Esophagus mucosa (tissue), 1 donor: Measurements from ENCODE around the gene ZSCAN21. TPM values are rescaled to one million over a fixed set of nuclear protein-coding genes. Genes with fewer than 3 reads are reported as not detected.
"Not testable (repeated sequence)": the region's sequence is repeated elsewhere in the genome, so short reads cannot be mapped to it uniquely, and the experiment has no call there.

ENCODE experiments used
- ATAC-seq: fragments of 200-7000 bp; cut with Tn5 transposase; one replicate; pipeline ENCODE4 v1.9.1; 2020
- total RNA-seq: library from RNA; stranded (reverse); gene quantifications from one replicate; pipeline ENCODE4 v1.2.4, GENCODE V29; 2023
- donor health status: DM: yes; HTN: yes; CAD: no.

ZSCAN21 gene
- 3.7 TPM for total RNA-seq

DNA sequence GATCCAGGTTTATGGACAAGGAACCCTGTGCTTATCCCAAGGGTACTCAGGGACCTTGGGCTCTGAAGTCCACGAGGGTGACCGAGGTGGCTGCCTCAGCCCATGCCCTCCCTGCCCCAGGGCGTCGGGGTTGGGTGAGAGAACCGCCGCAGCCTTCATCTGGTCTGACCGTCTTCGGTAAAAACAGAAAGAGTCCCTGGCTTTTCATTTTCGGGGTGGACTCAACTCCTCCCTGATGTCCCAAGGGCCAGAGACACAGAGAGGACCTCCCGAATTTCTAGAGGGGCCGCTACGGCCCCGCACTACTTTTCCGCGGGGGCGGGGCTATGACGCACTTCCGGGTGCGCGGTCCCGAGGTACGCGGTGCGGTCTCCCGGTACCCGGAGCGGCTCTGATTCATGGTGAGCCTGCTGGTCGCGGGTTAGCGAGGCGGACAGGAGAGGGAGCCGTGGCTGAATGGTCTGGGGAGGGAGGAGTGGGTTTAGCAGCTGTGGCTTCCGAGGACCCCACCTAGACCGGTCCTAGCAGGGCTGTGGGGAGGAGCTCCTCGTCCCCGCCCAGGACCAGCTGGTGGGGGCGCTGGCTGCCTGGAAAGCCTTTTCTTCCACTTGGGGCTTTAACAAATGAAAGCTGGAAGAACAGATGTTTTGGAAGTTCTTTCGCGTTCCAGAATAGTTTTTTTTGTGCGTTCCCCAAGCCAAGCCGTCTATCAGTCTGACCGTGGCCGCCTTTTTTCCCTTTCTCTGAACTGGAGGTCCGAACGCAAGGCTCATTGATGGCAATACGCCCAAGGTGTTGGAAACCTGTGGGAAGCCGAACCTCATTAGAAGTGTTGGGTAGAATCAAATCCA lies at the start of gene ZSCAN21:
Gene ZSCAN21 (plus strand): TSS at position 334 of the 851 bp plus-strand sequence. CDS start 7,233 bp downstream, outside the sequence.
- peak; percentile 91 for ATAC-seq

DNA sequence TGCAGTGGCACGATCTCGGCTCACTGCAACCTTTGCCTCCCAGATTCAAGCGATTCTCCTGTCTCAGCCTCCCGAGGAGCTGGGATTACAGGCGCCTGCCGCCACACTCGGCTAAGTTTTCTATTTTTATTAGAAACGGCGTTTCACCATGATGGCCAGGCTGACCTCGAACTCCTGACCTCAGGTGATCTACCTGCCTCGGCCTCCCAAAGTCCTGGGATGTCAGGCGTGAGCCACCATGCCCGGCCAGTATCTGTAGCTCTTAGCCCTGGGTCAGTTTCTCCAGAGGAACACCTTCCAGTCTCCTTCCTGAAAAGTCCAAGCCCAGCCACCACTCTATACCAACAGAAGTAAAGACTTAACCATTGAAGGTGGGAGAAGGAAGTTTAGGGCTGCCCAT lies 49.3 kb upstream of the ZSCAN21 start:
- ATAC-seq = no peak

DNA sequence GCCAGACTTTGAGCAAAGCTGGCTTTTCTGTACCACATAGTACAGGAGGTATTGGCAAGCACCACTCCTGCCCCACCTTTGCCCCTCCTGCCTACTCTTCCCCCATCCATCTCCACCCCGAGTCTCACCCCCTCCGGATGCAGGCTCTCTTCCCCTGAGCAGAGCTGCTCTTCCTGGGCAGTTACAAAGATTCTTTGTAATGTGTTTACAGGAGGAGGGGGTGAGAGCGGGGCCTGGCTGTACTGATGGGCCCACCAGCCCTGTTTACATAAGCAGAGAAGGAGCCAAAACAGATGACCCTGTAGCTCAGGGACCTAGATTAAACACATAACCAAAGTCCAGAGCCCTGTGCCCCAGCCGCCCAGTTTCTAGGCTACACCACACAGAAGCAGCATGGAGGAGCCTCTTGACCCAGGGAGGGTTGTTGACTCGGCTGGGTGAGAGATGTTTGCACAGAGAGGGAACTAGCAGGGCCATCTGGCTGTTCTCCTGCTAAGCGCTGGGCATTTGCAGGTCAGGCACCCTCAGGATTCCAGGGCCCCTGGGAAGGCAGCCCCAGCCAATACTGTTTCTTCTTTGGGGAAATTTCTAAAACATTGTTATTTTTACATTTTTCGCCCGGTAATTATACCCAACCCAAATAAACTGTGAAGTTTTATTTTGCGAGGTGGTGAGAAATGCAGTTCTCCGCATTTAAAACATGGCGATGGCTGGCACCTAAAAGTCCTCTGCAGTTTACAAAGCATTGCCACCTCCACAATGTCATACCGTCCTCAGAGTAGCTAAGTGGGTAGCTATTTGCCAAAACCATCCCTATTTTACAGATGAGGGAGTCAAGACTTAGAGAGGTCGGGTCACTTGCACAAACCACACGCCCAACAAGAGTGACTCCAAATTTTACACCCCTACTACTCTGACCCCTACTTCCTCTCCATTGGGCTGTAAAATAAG lies 45.6 kb upstream of the ZSCAN21 start:
- no peak for ATAC-seq

DNA sequence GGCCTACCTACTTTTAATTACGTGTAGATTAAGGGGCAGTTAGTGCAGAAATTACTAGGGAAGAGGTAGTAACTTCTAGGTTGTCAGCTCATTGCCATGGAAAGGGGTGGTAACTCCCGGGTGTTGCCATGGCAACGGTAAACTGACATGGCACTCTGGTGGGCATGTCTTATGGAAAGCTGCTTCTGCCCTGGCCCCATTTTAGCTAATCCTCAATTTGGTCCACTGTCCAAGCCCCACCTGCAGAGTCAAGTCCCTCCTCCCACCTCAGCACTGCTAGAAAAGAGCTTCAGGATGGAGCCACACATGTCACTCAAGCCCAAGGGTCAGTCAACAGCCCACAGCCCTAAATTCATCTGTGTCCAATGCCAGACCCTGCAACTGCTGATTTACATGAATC lies 41.7 kb upstream of the ZSCAN21 start:
- ATAC-seq = no peak

DNA sequence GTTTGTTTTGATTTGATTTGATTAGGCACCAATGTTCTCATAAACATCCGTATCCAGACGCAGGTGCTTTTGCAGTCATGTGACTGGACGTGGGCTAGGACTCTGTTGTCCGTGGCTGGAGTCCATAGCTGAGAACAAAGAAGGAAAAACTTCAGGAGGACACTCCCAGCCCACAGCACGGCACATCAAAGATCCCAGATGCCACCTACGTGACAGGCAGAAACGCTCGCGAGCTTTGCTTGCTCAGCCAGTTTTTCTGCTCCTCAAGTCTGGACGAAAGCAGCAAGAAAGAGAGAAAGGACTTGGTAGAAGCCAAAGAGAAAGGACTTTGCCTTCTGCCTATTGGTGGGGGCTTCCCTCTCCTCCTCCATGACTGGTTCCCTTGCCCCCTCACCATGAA lies 41.0 kb upstream of the ZSCAN21 start:
- ATAC-seq = peak; percentile 65

DNA sequence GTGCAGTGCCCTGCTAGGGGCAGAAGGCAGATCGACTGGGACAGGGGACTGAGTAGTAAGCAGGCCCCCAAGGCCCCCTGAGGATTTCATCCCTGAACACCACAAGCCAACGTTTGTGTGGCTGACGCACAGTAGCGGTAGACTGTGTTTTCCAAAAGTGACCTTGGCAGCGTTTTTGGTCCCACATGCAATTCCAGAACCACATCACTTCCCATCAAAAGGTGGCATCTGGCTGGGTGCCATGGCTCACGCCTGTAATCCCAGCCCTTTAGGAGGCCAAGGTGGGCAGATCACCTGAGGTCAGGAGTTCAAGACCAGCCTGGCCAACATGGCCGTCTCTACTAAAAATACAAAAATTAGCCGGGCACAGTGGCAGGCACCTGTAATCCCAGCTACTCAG lies 39.6 kb upstream of the ZSCAN21 start:
- ATAC-seq = not testable (repeated sequence)

DNA sequence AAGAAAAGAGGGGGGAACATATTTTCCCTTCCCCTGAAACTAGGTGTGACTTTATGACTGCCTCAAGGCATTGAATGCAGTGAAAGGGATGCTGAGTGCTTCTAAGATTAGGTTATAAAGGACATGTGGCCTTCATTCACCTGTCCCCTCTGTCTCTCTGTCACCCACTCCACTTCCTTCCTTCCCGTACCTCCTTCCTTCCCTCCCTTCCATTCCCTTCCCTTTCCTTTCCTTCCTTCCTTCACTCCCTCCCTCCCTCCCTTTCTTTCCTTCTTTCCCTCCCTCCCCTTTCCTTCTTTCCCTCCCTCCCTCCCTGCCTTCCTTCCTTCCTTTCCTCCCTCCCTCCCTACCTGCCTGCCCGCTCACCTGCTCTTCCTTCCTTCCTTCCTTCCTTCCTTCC lies 38.7 kb upstream of the ZSCAN21 start:
- no peak for ATAC-seq

DNA sequence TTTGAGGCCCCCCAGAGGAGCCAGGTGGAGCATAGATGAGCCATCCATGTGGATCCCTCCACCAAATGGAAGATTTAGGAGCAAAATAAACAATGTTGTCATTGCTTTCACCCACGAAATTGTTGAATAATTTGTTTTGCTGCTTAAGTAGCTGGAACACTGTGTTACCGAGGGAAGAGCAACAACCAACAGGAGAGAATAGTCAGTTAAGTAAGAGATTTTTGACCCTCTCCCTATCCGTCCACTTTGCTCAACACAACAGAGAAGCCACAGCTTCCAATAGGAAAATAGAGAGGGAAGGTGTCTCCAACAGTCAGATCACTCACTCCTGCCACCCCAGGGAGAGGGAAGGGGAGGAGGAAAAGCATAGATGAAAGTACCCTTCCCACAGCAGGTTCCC lies 38.1 kb upstream of the ZSCAN21 start:
- no peak for ATAC-seq

DNA sequence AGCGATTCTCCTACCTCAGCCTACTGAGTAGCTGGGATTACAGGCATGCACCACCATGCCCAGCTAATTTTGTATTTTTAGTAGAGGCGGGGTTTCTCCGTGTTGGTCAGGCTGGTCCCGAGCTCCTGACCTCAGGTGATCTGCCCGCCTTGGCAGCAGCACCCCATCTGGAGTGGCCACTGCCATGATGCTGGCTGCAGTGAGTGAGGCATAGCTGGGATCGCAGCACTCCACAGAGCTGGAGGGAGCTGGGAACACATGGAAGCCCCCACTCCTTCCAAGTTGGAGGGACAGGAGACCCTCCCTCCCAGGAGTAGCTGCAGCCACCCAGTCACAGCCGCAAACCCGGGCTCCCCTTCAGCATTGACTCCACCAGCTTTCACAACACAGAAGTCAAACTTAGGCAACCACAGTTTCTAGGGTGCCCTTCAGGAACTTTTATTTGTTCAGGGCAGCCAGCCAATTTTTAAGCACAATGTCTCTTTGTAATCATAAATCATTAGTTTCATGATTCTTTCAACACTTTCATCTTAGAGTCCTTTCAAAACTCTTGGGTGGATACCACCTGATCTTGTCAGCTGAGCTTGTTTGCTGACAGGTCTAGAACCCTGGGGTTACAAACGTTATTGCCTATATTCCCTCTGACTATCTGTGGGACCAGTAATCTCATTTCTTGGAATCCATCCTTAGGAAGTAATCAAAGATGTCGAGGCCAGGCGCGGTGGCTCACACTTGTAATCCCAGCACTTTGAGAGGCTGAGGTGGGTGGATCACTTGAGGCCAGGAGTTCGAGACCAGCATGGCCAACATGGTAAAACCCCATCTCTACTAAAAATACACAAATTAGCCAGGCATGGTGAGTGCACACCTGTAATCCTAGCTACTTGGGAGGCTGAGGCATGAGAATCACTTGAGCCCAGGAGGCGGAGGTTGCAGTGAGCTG lies 36.9 kb upstream of the ZSCAN21 start:
- ATAC-seq = peak; percentile 69

DNA sequence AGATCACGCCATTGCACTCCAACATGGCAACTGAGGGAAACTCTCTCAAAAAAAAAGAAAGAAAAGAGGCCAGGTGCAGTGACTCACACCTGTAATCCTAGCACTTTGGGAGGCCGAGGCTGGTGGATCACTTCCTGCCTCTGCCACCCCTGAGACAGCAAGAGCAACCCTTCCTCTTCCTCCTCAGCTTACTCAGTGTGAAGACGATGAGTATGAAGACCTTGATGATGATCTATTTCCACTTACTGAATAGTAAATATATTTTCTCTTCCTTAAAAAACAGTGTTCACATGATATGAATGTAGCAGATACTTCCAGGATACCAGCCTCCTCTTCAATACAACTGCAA lies 36.3 kb upstream of the ZSCAN21 start:
- peak; percentile 45 for ATAC-seq

DNA sequence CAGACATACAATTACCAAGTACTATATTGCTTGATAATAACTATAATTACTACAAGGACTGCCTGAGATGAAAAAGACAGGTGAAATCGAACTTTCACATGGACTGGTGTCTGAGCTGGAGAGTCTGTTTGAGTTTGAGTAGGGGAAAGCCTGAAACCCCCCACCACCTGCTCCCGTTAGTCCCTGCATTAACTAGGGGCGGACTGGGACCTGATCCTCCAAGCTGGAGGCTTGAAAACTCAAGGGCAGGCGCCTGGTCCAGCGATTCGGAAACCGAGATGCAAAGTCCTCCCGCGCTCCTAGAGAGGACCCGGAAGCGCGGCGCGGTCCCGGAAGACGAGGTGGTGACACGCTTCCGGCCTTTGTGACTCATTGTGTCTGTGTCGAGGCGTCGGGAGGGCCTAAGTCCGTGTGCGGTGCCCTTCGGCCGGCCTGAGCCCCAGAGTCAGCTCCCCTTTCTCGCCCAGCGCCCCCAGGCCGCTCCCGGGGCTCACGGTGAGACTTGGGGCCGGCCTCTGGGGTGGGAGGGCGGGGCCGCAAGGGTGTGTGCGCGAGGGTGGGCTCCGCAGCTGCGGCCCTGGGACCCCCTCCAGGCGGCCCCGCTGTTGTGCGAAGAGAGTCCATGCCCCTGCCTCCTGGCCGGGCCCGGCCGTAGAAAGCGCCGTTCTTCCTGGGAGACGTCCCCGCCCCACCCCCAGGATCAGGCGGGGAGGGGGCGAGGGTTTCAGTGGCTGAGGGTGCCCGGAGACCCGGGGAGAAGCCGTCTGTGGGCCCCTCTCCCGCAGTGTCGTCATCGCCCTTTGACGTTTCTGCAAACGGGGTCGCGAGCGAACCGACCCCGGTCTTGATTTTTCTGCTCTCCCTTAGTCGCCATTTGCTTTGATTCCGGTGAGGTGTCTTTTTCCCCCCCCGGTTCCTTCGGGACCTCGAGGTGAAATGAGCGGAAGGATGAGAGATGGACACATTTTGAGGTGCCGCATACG lies 34.1 kb upstream of the ZSCAN21 start, which contains the start of gene ZKSCAN1:
Gene ZKSCAN1 (plus strand): TSS at position 365 of the 983 bp plus-strand sequence. CDS start 7,911 bp downstream, outside the sequence.
- peak; percentile 92 for ATAC-seq

DNA sequence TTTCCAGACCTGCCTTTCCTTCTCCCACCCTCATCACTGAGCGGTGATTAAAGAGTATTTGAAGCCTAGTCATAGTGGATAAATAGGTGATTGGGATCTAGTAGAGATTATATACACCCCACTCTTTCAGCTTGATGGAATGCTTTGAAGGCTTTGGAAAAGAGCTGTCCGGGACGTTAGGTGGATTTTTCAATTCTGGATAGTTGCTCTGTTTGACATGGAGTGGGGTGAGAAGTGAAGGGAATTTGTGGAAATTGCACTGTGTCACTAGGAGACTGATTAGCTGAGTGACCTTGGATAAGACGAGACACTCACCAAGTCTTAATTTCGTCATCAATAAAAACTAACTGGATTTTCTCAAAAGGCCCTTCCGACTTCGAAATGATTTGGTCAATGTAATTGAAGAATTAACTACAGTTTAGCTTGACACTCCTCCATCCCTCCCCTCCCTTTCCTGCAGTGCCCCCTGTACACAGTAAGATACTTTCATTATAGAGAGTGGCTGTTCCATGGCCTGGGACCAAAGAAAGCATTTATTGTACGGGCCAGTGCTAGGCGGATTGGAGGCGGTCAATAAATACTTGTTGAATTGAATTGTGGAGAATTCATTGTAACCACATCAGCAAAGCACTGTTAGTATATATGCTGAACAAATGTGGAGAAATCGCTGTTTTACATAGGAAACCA lies 33.2 kb upstream of the ZSCAN21 start:
- ATAC-seq = no peak

DNA sequence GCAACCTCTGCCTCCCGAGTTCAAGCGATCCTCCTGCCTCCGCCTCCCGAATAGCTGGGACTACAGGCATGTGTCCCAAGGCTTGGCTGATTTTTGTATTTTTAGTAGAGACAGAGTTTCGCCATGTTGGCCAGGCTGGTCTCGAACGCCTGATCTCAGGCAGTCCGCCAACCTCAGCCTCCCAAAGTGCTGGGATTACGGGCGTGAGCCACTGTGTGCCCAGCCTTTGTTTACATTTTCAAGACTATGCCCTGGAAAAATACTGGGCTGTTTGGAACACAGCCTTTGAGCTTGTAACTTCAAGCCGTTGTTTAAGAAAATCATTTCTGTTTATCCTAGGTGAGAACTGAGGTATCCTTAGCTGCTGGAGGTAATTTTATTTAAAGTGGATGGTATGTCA lies 32.3 kb upstream of the ZSCAN21 start:
- no peak for ATAC-seq

DNA sequence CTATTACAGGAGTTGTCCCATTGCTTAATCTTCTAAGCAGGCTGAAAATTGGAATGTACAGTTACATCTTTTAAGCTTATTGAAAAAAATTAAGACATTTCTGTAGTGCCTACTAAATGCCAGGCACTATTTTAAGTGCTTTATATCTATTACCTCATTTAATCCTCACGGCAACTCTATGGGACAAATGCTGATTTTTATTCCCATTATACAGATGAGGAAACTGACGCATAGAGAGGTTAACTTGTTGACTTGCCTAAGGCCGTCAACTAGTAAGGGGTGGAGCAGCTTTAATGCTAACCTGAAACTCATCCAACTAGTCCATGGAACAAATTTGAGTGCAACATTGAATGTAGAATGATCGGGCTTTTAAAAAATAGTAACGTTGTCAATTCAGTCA lies 31.7 kb upstream of the ZSCAN21 start:
- ATAC-seq = no peak

DNA sequence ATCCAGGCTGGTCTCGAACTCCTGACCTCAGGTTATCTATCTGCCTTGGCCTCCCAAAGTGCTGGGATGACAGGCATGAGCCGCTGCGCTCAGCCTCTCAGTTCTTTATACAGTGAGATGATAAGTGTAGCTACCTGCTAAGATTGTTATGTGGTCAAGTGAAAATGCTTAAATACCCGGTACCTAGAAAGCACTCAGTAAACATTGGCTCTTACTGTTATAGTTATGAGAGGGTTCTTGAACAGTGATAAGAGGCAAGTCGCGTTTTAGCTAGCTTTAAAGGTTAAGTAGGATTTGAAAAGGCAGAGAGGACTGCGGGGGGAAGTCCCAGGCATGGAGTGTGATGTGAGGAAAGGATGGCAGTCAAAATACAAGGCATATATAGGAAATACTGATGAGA lies 29.7 kb upstream of the ZSCAN21 start:
- ATAC-seq = no peak

DNA sequence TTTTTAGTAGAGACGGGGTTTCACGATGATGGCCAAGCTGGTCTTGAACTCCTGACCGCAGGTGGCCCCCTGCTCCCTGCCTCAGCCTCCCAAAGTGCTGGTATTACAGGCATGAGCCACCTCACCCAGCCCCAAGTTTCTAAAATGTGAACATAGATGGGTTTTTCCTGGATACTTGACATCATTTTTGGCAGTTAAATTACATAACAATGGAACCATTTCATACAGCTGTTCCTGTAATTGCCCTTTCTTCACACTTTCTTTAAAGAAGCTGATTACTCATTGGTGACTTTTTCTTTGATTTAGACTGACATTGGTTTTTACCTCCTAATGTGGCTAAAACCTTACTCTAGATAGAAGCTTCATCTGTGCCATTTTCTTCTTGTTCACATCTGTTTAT lies 28.3 kb upstream of the ZSCAN21 start:
- no peak for ATAC-seq

DNA sequence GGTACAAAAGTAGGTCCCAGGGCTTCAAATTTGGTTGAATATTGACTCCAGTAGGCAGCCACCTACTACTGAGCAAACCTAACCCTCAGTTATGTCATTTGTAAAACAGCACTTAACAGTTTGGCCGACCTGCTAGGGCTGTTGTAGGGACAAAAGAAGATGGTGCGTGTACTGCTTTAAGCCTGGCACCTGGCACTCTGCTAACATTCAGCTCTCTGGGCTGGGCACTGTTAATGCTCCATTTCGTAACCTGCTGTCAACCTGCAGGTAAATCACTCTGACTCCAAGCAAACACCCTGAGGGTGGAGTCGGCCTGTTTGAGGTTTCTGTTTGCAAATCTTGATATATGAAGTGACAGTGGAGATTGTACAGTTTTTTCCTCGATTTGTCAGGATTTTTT lies 27.0 kb upstream of the ZSCAN21 start:
- peak; percentile 96 for ATAC-seq

DNA sequence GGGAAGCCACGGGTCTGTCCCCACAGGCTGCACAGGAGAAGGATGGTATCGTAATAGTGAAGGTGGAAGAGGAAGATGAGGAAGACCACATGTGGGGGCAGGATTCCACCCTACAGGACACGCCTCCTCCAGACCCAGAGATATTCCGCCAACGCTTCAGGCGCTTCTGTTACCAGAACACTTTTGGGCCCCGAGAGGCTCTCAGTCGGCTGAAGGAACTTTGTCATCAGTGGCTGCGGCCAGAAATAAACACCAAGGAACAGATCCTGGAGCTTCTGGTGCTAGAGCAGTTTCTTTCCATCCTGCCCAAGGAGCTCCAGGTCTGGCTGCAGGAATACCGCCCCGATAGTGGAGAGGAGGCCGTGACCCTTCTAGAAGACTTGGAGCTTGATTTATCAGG lies 26.0 kb upstream of the ZSCAN21 start:
- ATAC-seq = no peak

DNA sequence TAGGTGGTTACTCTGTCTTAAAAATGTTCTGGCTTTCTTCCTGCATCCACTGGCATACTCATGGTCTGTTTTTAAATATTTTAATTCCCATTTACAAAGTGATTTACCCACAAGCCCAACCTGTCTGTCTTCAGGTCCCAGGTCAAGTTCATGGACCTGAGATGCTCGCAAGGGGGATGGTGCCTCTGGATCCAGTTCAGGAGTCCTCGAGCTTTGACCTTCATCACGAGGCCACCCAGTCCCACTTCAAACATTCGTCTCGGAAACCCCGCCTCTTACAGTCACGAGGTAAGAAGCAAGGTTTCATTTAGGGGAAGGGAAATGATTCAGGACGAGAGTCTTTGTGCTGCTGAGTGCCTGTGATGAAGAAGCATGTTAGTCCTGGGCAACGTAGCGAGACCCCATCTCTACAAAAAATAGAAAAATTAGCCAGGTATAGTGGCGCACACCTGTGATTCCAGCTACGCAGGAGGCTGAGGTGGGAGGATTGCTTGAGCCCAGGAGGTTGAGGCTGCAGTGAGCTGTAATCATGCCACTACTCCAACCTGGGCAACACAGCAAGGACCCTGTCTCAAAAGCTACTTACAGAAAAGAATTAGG lies 25.5 kb upstream of the ZSCAN21 start:
- no peak for ATAC-seq

DNA sequence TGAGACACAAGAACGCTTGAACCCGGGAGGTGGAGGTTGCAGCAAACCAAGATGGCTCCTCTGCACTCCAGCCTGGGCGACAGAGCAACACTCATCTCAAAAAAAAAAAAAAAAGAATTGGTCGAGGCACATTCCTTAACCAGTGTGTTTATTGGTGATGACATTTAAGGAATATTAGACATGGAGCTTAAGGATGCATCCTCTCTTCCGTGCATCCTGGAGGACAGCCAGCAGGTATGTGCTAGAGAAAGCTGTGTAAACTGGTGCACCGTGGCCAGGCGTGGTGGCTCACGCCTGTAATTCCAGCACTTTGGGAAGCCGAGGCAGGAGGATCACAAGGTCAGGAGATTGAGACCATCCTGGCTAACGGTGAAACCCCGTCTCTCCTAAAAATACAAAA lies 22.4 kb upstream of the ZSCAN21 start:
- ATAC-seq = no peak
